Spleen (tissue), 11 donors: Measurements from ENCODE around the gene OIP5. TPM values are rescaled to one million over a fixed set of nuclear protein-coding genes. Genes with fewer than 3 reads are reported as not detected.
"Not testable (repeated sequence)": the region's sequence is repeated elsewhere in the genome, so short reads cannot be mapped to it uniquely, and the experiment has no call there.

Experiments used
- DNase-seq: peaks from one replicate; pipeline ENCODE4 v3.0.0-alpha.2; 2020
- H3K27ac ChIP-seq, 8 donors: fragments of 200-600 bp; sonication (generic) in 7 of 8; 1 replicate in 4 of 8; 2 replicates in 4 of 8; pipeline versions ENCODE4 v1.5.0 to v1.8.0; 2016 to 2021; ENCODE audit warnings: inconsistent platforms in 4 of 8, mild to moderate bottlenecking in 4 of 8, moderate library complexity in 1 of 8
- H3K27me3 ChIP-seq, 7 donors: fragments of 200-600 bp; sonication (generic) in 6 of 7; replicated peaks in 1 of 7; 1 replicate in 4 of 7; 2 replicates in 3 of 7; pipeline versions ENCODE4 v1.5.0 to v1.8.0; 2016 to 2021; ENCODE audit warnings: inconsistent platforms in 3 of 7, mild to moderate bottlenecking in 1 of 7
- H3K36me3 ChIP-seq, 6 donors: fragments of 200-600 bp; sonication (generic) in 5 of 6; 1 replicate in 4 of 6; 2 replicates in 2 of 6; pipeline versions ENCODE4 v1.5.0 to v1.8.0; 2016 to 2021; ENCODE audit warnings: inconsistent platforms in 2 of 6
- H3K4me1 ChIP-seq, 6 donors: fragments of 200-600 bp; sonication (generic) in 5 of 6; 1 replicate in 3 of 6; 2 replicates in 3 of 6; pipeline versions ENCODE4 v1.5.0 to v1.8.0; 2016 to 2021; ENCODE audit warnings: inconsistent platforms in 3 of 6
- H3K4me3 ChIP-seq, 8 donors: fragments of 200-600 bp; sonication (generic) in 7 of 8; 1 replicate in 4 of 8; 2 replicates in 4 of 8; pipeline versions ENCODE4 v1.5.0 to v1.8.0; 2016 to 2021; ENCODE audit warnings: inconsistent platforms in 4 of 8, mild to moderate bottlenecking in 4 of 8, moderate library complexity in 2 of 8
- H3K9me3 ChIP-seq, 8 donors: fragments of 200-600 bp; sonication (generic) in 7 of 8; 1 replicate in 4 of 8; 2 replicates in 4 of 8; pipeline versions ENCODE4 v1.5.0 to v1.8.0; 2016 to 2021; ENCODE audit warnings: inconsistent platforms in 4 of 8
- CTCF ChIP-seq, 11 experiments: fragments of 200-600 bp in 7 of 11; fragments of 450-650 bp in 4 of 11; sonication (generic) in 4 of 11; IDR thresholded peaks in 8 of 11; conservative IDR thresholded peaks in 3 of 11; 1 replicate in 7 of 11; 2 replicates in 4 of 11; pipeline versions ENCODE4 v1.4.0 to v1.8.0; 2016 to 2021; ENCODE audit warnings: antibody characterized with exemption in 11 of 11, inconsistent platforms in 4 of 11, mild to moderate bottlenecking in 1 of 11
- POLR2A ChIP-seq, 3 donors: fragments of 450-650 bp; IDR thresholded peaks; one replicate each; pipeline ENCODE4 v1.5.1; 2017; ENCODE audit warnings: antibody characterized with exemption in 3 of 3, mild to moderate bottlenecking in 1 of 3
- POLR2AphosphoS5 ChIP-seq, 3 donors: sonication (generic); formaldehyde crosslinking; IDR thresholded peaks; one replicate each; pipeline ENCODE4 v1.5.1; 2017; ENCODE audit warnings: antibody characterized with exemption in 3 of 3
- WGBS, 5 donors: extraction: QIAGEN DNeasy Blood & Tissue Kit in 3 of 5; methylation state at CpG; one replicate each; pipeline versions ENCODE4 v1.1.5 to v1.1.7; 2013 to 2018; 5-methylcytosine and 5-hydroxymethylcytosine counted together
- intact Hi-C: fragments of 100-400 bp; cut with DNase I; formaldehyde crosslinking; loops from one replicate; pipeline ENCODE4 v1.15.0; 2023; ENCODE audit warnings: low total_unique reads
- polyA plus RNA-seq, 3 donors: library from polyadenylated mRNA; stranded (reverse); fragments of 200-250 nt; gene quantifications; one replicate each; pipeline ENCODE4 v1.2.1, GENCODE V29; 2013
- total RNA-seq, 7 donors: library from RNA; depleted of rRNA in 3 of 7; stranded (reverse); fragments of >200 nt in 3 of 7; fragmentation: NEBNext Ultra II Directional in 4 of 7; extraction: Animal tissue kit (Norgen Biotek cat#: 25700) in 4 of 7; gene quantifications; one replicate each; pipeline versions ENCODE4 v1.1.0 to v1.2.1, GENCODE V29; 2016 to 2021
- donor health status: healthy with polysubstance abuse.
- donor health status: DM: no; HTN: no; CAD: no; lungs with moderate emphysema.
- donor health status: DM: no; HTN: no; CAD: no.
- donor health status: Bipolar disorder and iron deficiency.
- donor health status: healthy.
- donor health status: DM: no; HTN: no; CAD: no.
- donor health status: DM: yes; HTN: yes; CAD: no.

OIP5 gene
- total and polyA plus RNA-seq, 10 donors = 1.1 to 6.0 (median 2.3) TPM; not detected in 1

GRCh38 chr15:41269887-41270286 is 62.5 kb downstream of the OIP5 start:
- 93 to 98% (median 94%) methylated on average over 2 of the region's 2 CpGs for WGBS, 5 donors
- H3K4me3 ChIP-seq = no peak overlapping the region
- intact Hi-C loops = no loop called here
- H3K36me3 ChIP-seq = peaks cover 0 to 99% (median 35%) of the 10 kb centered on the region in 6 donors
- no peak for TF ChIP-seq POLR2A (IDR thresholded peaks at IDR 0.05)
- TF ChIP-seq CTCF (IDR thresholded peaks at IDR 0.05 in 8 of 11, conservative IDR thresholded peaks at IDR 0.05 in 3 of 11) = no peak
- no peak for TF ChIP-seq POLR2AphosphoS5 (IDR thresholded peaks at IDR 0.05)
- DNase-seq = no peak
- no peak overlapping the region for H3K27ac ChIP-seq
- H3K4me1 ChIP-seq = no peaks in the 10 kb centered on the region
- H3K9me3 ChIP-seq = no peaks in the 10 kb centered on the region
- no peaks in the 10 kb centered on the region for H3K27me3 ChIP-seq

GRCh38 chr15:41263891-41264351 is 68.5 kb downstream of the OIP5 start:
- TF ChIP-seq POLR2AphosphoS5 (IDR thresholded peaks at IDR 0.05) (no peak), CTCF (IDR thresholded peaks at IDR 0.05 in 8 of 11, conservative IDR thresholded peaks at IDR 0.05 in 3 of 11) (no peak), POLR2A (IDR thresholded peaks at IDR 0.05) (no peak)
- Histone ChIP-seq H3K4me3 (no peak overlapping the region), H3K4me1 (peaks cover 0 to 16% (median 11%) of the 10 kb centered on the region in 6 donors), H3K9me3 (no peaks in the 10 kb centered on the region), H3K27ac (no peak overlapping the region), H3K36me3 (peaks cover 0 to 82% (median 24%) of the 10 kb centered on the region in 6 donors), H3K27me3 (no peaks in the 10 kb centered on the region)
- DNase-seq = no peak
- 58 to 78% (median 69%) methylated on average over 6 of the region's 6 CpGs for WGBS, 5 donors
- intact Hi-C loops = no loop called here

- Histone ChIP-seq H3K27me3 (no peaks in the 10 kb centered on the region), H3K27ac (no peak overlapping the region), H3K4me3 (no peak overlapping the region), H3K4me1 (peaks cover 0 to 23% (median 16%) of the 10 kb centered on the region in 6 donors), H3K36me3 (peaks cover 0 to 79% (median 28%) of the 10 kb centered on the region in 6 donors), H3K9me3 (no peaks in the 10 kb centered on the region)
- 96 to 99% (median 97%) methylated on average over 8 of the region's 8 CpGs for WGBS, 5 donors
- TF ChIP-seq CTCF (IDR thresholded peaks at IDR 0.05 in 8 of 11, conservative IDR thresholded peaks at IDR 0.05 in 3 of 11) (no peak), POLR2A (IDR thresholded peaks at IDR 0.05) (no peak), POLR2AphosphoS5 (IDR thresholded peaks at IDR 0.05) (no peak)
- DNase-seq = no peak
- intact Hi-C loops = no loop called here
Measured at GRCh38 chr15:41262571-41262970, 69.8 kb downstream of the OIP5 start.

- DNase-seq, H3K27ac ChIP-seq, H3K9me3 ChIP-seq, H3K4me3 ChIP-seq, intact Hi-C loops, H3K27me3 ChIP-seq: not testable (repeated sequence)
- peaks cover 0 to 33% (median 16%) of the 10 kb centered on the region in 6 donors for H3K4me1 ChIP-seq
- WGBS, 5 donors = 91 to 98% (median 96%) methylated on average over 7 of the region's 7 CpGs
- H3K36me3 ChIP-seq = peaks cover 0 to 73% (median 27%) of the 10 kb centered on the region in 6 donors
Measured at GRCh38 chr15:41260924-41261323, 71.5 kb downstream of the OIP5 start.
